ENCODE results near the gene FNDC3B.

- TF ChIP-seq CTCF (IDR thresholded peaks at IDR 0.05) (no peak), POLR2A (IDR thresholded peaks at IDR 0.05) (no peak)
Measured at GRCh38 chr3:172164620-172165362, 125.4 kb downstream of the FNDC3B start.

Data from testis (tissue), 2 donors.